MCF 10A (cell line): ENCODE measurements around the gene TMEM169. TPM values are rescaled to one million over a fixed set of nuclear protein-coding genes. Genes with fewer than 3 reads are reported as not detected.

Experiments used
- BruUV-seq: library from RNA; stranded (reverse); fragments of 400-500 nt; replicated peaks from 2 replicates; lab custom pipeline; 2021; lab: Mats Ljungman, UMichigan
- CTCF ChIA-PET: fragments of 300-600 bp; sonication (Branson Sonifier 250); formaldehyde crosslinking; extraction: SDS; loops from one replicate; lab custom pipeline; 2021; ENCODE audit warnings: antibody characterized with exemption, inconsistent platforms; lab: Yijun Ruan, JAX
- POLR2A ChIA-PET: fragments of 300-600, 350-650 bp; sonication (Branson Sonifier 250); formaldehyde crosslinking; extraction: SDS; loops from one replicate; lab custom pipeline; 2020; ENCODE audit warnings: antibody characterized with exemption, inconsistent platforms; lab: Yijun Ruan, JAX
- DNase-seq: peaks from one replicate; pipeline ENCODE4 v3.0.0-alpha.2; 2018; ENCODE audit not compliant: unreplicated experiment
- H3K27ac Mint-ChIP-seq: one replicate; pipeline ENCODE4 v1.8.0; 2022; ENCODE audit warnings: mild to moderate bottlenecking, low read depth, mixed read lengths; ENCODE audit not compliant: unreplicated experiment
- H3K27me3 Mint-ChIP-seq: one replicate; pipeline ENCODE4 v1.8.0; 2022; ENCODE audit warnings: mixed read lengths; ENCODE audit not compliant: insufficient read depth, unreplicated experiment
- H3K36me3 Mint-ChIP-seq: one replicate; pipeline ENCODE4 v1.8.0; 2022; ENCODE audit warnings: mild to moderate bottlenecking, moderate library complexity, mixed read lengths; ENCODE audit not compliant: insufficient read depth, unreplicated experiment
- H3K4me1 Mint-ChIP-seq: one replicate; pipeline ENCODE4 v1.8.0; 2022; ENCODE audit warnings: mixed read lengths; ENCODE audit not compliant: insufficient read depth, unreplicated experiment
- H3K4me3 Mint-ChIP-seq: one replicate; pipeline ENCODE4 v1.8.0; 2022; ENCODE audit warnings: mild to moderate bottlenecking, moderate library complexity, mixed read lengths; ENCODE audit not compliant: unreplicated experiment
- H3K9me3 Mint-ChIP-seq: one replicate; pipeline ENCODE4 v1.8.0; 2022; ENCODE audit warnings: mixed read lengths; ENCODE audit not compliant: unreplicated experiment
- CTCF ChIP-seq: fragments of 200-600 bp; IDR thresholded peaks from one replicate; pipeline ENCODE4 v1.8.0; 2022; ENCODE audit warnings: antibody characterized with exemption, mild to moderate bottlenecking; ENCODE audit not compliant: unreplicated experiment
- intact Hi-C: fragments of 100-400 bp; cut with micrococcal nuclease; formaldehyde crosslinking; loops from 2 replicates; pipeline ENCODE4 v1.14.1; 2022
- total RNA-seq: library from RNA; stranded (reverse); gene quantifications from 2 replicates; pipeline ENCODE4 v1.2.3, GENCODE V29; 2022

The TMEM169 gene
- total RNA-seq, 1 experiment from 2014 or later = 0.35 TPM

GRCh38 chr2:216151313-216152025, 69.8 kb downstream of the TMEM169 start:
- CTCF ChIA-PET = interaction anchor here (0.6 kb wide), 1 partner anchor 254 kb away, joined by 4 read pairs; no protein-coding TSS in a partner anchor
- POLR2A ChIA-PET = no interaction called here
- intact Hi-C loops = no loop called here
- no peak for DNase-seq
- Mint-ChIP-seq H3K9me3 (no peaks in the 10 kb centered on the region), H3K27me3 (no peaks in the 10 kb centered on the region), H3K36me3 (peaks cover 76% of the 10 kb centered on the region), H3K27ac (no peak overlapping the region), H3K4me1 (peaks cover 5% of the 10 kb centered on the region), H3K4me3 (no peak overlapping the region)
- no peak for TF ChIP-seq CTCF
- BruUV-seq = no TSS peak

Other genes starting within 250 kb of the TMEM169 start
- gene MREG, start 68.4 kb upstream of the TMEM169 start, total RNA-seq = 6.8 and 10.4 TPM in 2 replicates
- gene PECR, start 110 bp upstream of the TMEM169 start, total RNA-seq = 8.3 and 20.0 TPM in 2 replicates
- gene XRCC5, start 27.4 kb downstream of the TMEM169 start, total RNA-seq = 159 and 198 TPM in 2 replicates